Naive thymus-derived CD8-positive, alpha-beta T cell (primary cell): ENCODE data around the gene TSKU. TPM values are rescaled to one million over a fixed set of nuclear protein-coding genes. Genes with fewer than 3 reads are reported as not detected.
A peak's percentile ranks its signal among the peaks of the same experiment; 100 is the strongest.

Experiments used
- ATAC-seq, 2 donors: fragments of 150-1000 bp; cut with Tn5 transposase in 1 of 2; sonication (Bioruptor Pico), chemical (Tn5 transposase) in 1 of 2; 1 replicate in 1 of 2; 2 replicates in 1 of 2; pipeline ENCODE4 v1.10.0; 2021; ENCODE audit warnings: mild to moderate bottlenecking in 2 of 2, moderate library complexity in 2 of 2
- POLR2A ChIA-PET: fragments of 350-600 bp; sonication (Branson Sonifier 250); formaldehyde crosslinking; loops from one replicate; lab custom pipeline; 2021; ENCODE audit warnings: antibody characterized with exemption; lab: Charles Lee
- DNase-seq, 10 donors: peaks; one replicate each; pipeline versions ENCODE4 v3.0.0 to v3.0.0-alpha.2; 2020 to 2022
- H3K27ac Mint-ChIP-seq, 10 donors: one replicate each; pipeline ENCODE4 v1.8.0; 2020 to 2022; ENCODE audit warnings: mild to moderate bottlenecking in 10 of 10, mixed read lengths in 10 of 10, moderate library complexity in 4 of 10, inconsistent platforms in 1 of 10
- H3K27me3 Mint-ChIP-seq, 5 donors: one replicate each; pipeline ENCODE4 v1.8.0; 2021 to 2022; ENCODE audit warnings: mixed read lengths in 5 of 5
- H3K36me3 Mint-ChIP-seq, 3 donors: one replicate each; pipeline ENCODE4 v1.8.0; 2020 to 2022; ENCODE audit warnings: mixed read lengths in 3 of 3, mild to moderate bottlenecking in 2 of 3, inconsistent platforms in 1 of 3
- H3K4me1 Mint-ChIP-seq, 4 donors: one replicate each; pipeline ENCODE4 v1.8.0; 2021 to 2022; ENCODE audit warnings: mixed read lengths in 4 of 4
- H3K4me3 Mint-ChIP-seq, 10 donors: one replicate each; pipeline ENCODE4 v1.8.0; 2020 to 2022; ENCODE audit warnings: mild to moderate bottlenecking in 10 of 10, mixed read lengths in 10 of 10, moderate library complexity in 6 of 10, inconsistent platforms in 1 of 10
- H3K9me3 Mint-ChIP-seq, 9 donors: one replicate each; pipeline ENCODE4 v1.8.0; 2020 to 2022; ENCODE audit warnings: mixed read lengths in 9 of 9, mild to moderate bottlenecking in 3 of 9, inconsistent platforms in 1 of 9, moderate library complexity in 1 of 9
- polyA plus RNA-seq, 3 donors: library from polyadenylated mRNA; unstranded; fragments of 300-500 nt; fragmentation: Illumina TruSeq; gene quantifications; one replicate each; pipeline ENCODE4 v1.2.3, GENCODE V29; 2021
- total RNA-seq, 8 experiments: library from RNA in 2 of 8; stranded (reverse) in 2 of 8; gene quantifications; one replicate each; pipeline ENCODE4 v1.2.3 and lab custom pipeline; 2021 to 2026

TSKU gene
- total and polyA plus RNA-seq, 5 experiments from 2014 or later: not detected

- Mint-ChIP-seq H3K36me3 (peaks cover 0 to under 1% (median 0%) of the 10 kb centered on the region in 3 donors), H3K4me3 (no peak overlapping the region), H3K27me3 (peaks cover 0 to 2% (median 0%) of the 10 kb centered on the region in 5 donors), H3K27ac (peak overlapping the region in 1 of 10 donors; percentile 46), H3K9me3 (peaks cover 0 to under 1% (median 0%) of the 10 kb centered on the region in 9 donors), H3K4me1 (peaks cover 0 to 15% (median 6%) of the 10 kb centered on the region in 4 donors)
- POLR2A ChIA-PET: no interaction called here
- DNase-seq (no peak), ATAC-seq (no peak)
Measured at GRCh38 chr11:76795936-76796441, 12.8 kb downstream of the TSKU start.

DNA sequence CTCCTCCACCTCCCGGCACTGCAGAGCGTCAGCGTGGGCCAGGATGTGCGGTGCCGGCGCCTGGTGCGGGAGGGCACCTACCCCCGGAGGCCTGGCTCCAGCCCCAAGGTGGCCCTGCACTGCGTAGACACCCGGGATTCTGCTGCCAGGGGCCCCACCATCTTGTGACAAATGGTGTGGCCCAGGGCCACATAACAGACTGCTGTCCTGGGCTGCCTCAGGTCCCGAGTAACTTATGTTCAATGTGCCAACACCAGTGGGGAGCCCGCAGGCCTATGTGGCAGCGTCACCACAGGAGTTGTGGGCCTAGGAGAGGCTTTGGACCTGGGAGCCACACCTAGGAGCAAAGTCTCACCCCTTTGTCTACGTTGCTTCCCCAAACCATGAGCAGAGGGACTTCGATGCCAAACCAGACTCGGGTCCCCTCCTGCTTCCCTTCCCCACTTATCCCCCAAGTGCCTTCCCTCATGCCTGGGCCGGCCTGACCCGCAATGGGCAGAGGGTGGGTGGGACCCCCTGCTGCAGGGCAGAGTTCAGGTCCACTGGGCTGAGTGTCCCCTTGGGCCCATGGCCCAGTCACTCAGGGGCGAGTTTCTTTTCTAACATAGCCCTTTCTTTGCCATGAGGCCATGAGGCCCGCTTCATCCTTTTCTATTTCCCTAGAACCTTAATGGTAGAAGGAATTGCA lies 13.5 kb downstream of the TSKU start:
- H3K36me3 Mint-ChIP-seq: no peaks in the 10 kb centered on the region
- DNase-seq (no peak), ATAC-seq (no peak)
- no peaks in the 10 kb centered on the region for H3K9me3 Mint-ChIP-seq
- H3K4me3 Mint-ChIP-seq: no peak overlapping the region
- H3K4me1 Mint-ChIP-seq: peaks cover 0 to 15% (median 6%) of the 10 kb centered on the region in 4 donors
- peak overlapping the region in 1 of 10 donors; percentile 46 for H3K27ac Mint-ChIP-seq
- POLR2A ChIA-PET: no interaction called here
- H3K27me3 Mint-ChIP-seq: peaks cover 0 to 2% (median 0%) of the 10 kb centered on the region in 5 donors

DNA sequence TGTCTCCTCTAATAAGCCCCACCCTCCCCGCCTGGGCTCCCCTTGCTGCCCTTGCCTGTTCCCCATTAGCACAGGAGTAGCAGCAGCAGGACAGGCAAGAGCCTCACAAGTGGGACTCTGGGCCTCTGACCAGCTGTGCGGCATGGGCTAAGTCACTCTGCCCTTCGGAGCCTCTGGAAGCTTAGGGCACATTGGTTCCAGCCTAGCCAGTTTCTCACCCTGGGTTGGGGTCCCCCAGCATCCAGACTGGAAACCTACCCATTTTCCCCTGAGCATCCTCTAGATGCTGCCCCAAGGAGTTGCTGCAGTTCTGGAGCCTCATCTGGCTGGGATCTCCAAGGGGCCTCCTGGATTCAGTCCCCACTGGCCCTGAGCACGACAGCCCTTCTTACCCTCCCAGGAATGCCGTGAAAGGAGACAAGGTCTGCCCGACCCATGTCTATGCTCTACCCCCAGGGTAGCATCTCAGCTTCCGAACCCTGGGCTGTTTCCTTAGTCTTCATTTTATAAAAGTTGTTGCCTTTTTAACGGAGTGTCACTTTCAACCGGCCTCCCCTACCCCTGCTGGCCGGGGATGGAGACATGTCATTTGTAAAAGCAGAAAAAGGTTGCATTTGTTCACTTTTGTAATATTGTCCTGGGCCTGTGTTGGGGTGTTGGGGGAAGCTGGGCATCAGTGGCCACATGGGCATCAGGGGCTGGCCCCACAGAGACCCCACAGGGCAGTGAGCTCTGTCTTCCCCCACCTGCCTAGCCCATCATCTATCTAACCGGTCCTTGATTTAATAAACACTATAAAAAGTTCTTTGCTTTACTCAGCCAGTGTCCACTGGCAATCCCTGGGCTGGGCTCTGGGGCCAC lies 14.4 kb downstream of the TSKU start:
- ATAC-seq (no peak), DNase-seq (peak in 1 of 10 donors; percentile 34)
- Mint-ChIP-seq H3K4me3 (no peak overlapping the region), H3K27me3 (peaks cover 0 to 2% (median 0%) of the 10 kb centered on the region in 5 donors), H3K36me3 (no peaks in the 10 kb centered on the region), H3K4me1 (peaks cover 0 to 15% (median 6%) of the 10 kb centered on the region in 4 donors), H3K9me3 (no peaks in the 10 kb centered on the region), H3K27ac (no peak overlapping the region)
- POLR2A ChIA-PET: no interaction called here

DNA sequence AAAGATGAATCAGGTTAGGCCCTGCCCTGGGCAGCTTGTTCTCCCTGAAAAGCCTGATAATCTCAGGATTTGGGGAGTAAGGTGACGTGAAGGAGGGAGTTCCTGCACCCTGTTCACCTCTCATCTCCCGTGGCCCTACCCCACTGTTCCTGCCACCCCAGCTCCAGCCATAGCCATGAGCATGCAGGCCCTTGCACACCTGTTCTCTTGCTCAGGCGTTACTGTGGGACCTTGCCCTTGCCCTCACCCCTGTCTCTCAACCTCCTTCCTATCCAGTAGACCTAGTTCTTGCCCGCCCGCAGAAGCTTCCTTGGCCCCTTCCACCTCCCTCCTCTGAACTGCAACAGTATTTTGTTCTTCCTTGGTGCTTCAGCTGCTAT lies 15.0 kb downstream of the TSKU start:
- POLR2A ChIA-PET: no interaction called here
- no peaks in the 10 kb centered on the region for H3K9me3 Mint-ChIP-seq
- DNase-seq: no peak
- peaks cover 0 to 3% (median 0%) of the 10 kb centered on the region in 5 donors for H3K27me3 Mint-ChIP-seq
- peak overlapping the region in 7 of 10 donors; percentile 5 to 76 (median 37) for H3K4me3 Mint-ChIP-seq
- H3K36me3 Mint-ChIP-seq: no peaks in the 10 kb centered on the region
- H3K4me1 Mint-ChIP-seq: peaks cover 0 to 15% (median 7%) of the 10 kb centered on the region in 4 donors
- ATAC-seq: no peak
- peak overlapping the region in 8 of 10 donors; percentile 4 to 80 (median 32) for H3K27ac Mint-ChIP-seq

GRCh38 chr11:76798671-76799065 lies 15.5 kb downstream of the TSKU start:
- POLR2A ChIA-PET: no interaction called here
- peak in 1 of 2 donors; percentile 2 for ATAC-seq
- peak overlapping the region; percentile 29 to 76 (median 50) for H3K4me3 Mint-ChIP-seq
- H3K9me3 Mint-ChIP-seq: no peaks in the 10 kb centered on the region
- H3K36me3 Mint-ChIP-seq: no peaks in the 10 kb centered on the region
- H3K27me3 Mint-ChIP-seq: peaks cover 0 to 6% (median 0%) of the 10 kb centered on the region in 5 donors
- DNase-seq: no peak
- peaks cover 3 to 18% (median 11%) of the 10 kb centered on the region in 4 donors for H3K4me1 Mint-ChIP-seq
- peak overlapping the region in 6 of 10 donors; percentile 4 to 80 (median 31) for H3K27ac Mint-ChIP-seq

DNA sequence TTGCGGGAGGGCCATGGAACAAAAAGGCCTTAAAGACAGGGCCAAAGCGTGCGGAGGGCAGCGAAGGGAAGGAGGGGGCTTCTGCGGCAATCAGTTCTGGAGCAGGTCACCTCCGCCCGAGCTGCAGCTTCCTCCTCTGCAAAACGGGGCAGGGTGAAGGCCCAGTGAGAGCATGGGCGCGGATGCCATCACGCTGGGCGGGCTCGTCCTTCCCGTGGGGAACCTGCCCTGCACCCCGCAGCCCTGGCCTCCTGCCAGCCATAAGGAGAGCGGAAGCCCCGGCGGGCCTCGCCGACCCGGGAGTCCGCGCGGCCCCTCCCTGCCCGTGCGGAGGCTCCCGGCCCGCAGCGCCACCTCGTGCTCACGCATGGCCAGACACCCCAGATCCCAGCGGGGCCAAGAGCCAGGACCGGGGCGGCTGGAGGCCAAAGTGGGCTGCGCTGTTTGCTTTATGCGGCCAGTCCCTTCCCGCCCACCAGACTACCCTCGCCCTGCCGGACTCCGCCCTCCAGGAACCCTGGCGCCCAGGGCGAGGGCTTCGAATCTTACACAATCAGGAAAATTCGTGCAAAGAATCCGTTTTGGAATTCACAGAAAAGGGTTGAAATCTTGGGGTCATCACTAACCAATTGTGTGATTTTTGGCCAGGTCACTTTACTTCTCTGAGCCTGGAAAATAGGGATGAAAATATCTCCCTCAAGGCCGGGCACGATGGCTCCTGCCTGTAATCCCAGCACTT lies 16.1 kb downstream of the TSKU start:
- ATAC-seq: peak; percentile 79 to 87
- Mint-ChIP-seq H3K27me3 (peaks cover 0 to 6% (median 0%) of the 10 kb centered on the region in 5 donors), H3K36me3 (no peaks in the 10 kb centered on the region), H3K4me1 (peaks cover 6 to 24% (median 17%) of the 10 kb centered on the region in 4 donors), H3K9me3 (no peaks in the 10 kb centered on the region), H3K4me3 (peak overlapping the region; percentile 35 to 76 (median 50)), H3K27ac (peak overlapping the region in 3 of 10 donors; percentile 19 to 59 (median 52))
- POLR2A ChIA-PET: no interaction called here
- peak; percentile 61 to 90 (median 78) for DNase-seq

GRCh38 chr11:76800466-76801200 lies 17.5 kb downstream of the TSKU start:
- Mint-ChIP-seq H3K36me3 (no peaks in the 10 kb centered on the region), H3K9me3 (no peaks in the 10 kb centered on the region), H3K4me1 (peaks cover 12 to 35% (median 30%) of the 10 kb centered on the region in 4 donors), H3K4me3 (peak overlapping the region in 1 of 10 donors; percentile 6), H3K27ac (no peak overlapping the region), H3K27me3 (peaks cover 0 to 12% (median 0%) of the 10 kb centered on the region in 5 donors)
- POLR2A ChIA-PET: interaction anchor here (0.7 kb wide), 1 partner anchor 328 kb away, joined by 3 read pairs; no protein-coding TSS in a partner anchor
- ATAC-seq (no peak), DNase-seq (no peak)

DNA sequence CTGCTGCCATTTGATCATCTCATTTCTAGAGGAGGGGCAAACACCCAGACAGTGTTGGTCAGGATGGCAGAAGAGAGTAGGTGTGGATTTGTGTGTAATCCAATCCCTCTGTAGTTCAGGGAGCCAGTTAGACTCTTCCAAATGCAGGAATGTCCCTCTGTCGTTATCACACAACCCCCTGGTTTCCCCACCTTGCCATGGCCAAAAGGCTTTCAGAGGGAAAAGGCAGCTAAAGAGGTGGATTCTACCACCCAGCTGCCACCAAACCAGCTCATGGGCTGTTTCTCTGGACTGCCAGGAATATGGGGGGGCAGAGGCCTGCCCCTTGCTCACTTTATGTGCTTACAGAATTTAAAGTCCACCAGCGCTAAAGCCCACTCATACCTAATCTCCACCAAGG lies 18.1 kb downstream of the TSKU start:
- H3K27me3 Mint-ChIP-seq: peaks cover 0 to 16% (median 0%) of the 10 kb centered on the region in 5 donors
- H3K4me1 Mint-ChIP-seq: peaks cover 12 to 35% (median 31%) of the 10 kb centered on the region in 4 donors
- no peaks in the 10 kb centered on the region for H3K36me3 Mint-ChIP-seq
- ATAC-seq (no peak), DNase-seq (no peak)
- H3K9me3 Mint-ChIP-seq: no peaks in the 10 kb centered on the region
- POLR2A ChIA-PET: no interaction called here
- no peak overlapping the region for H3K4me3 Mint-ChIP-seq
- no peak overlapping the region for H3K27ac Mint-ChIP-seq

DNA sequence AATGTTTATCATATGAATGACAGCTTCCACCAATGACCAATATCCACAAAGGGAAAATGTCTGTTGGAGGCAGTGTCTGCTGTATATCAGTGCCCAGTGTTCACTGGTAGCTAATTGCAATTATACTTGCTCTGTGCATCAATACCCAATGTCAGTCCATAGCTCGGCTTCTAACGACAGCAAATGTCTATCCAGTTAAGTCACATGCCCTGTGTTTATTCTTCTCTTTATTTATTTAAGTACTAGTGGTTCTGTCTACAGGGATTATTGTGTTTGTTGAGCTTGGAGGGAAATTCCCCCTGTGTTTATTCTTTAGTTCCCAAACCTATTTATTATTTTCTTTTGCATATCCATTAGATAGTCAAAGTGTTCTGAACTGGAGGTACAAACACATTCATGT lies 18.6 kb downstream of the TSKU start:
- POLR2A ChIA-PET: no interaction called here
- no peaks in the 10 kb centered on the region for H3K9me3 Mint-ChIP-seq

DNA sequence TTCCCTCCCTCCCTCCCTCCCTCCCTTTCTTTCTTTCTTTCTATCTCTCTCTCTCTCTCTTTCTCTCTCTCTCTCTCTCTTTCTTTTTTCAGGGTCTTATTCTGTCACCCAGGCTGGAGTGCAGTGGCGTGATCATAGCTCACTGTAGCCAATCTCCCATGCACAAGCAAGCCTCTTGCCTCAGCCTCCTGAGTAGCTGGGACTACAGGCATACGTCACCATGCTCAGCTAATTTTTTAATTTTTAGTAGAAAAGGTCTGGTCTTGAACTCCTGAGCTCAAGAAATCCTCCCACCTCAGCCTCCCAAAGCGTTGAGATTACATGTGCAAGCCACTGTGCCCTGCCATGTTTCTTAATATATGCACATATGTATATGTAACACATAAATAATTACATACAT lies 19.0 kb downstream of the TSKU start:
- no peak for ATAC-seq
- Mint-ChIP-seq H3K36me3 (no peaks in the 10 kb centered on the region), H3K27ac (no peak overlapping the region), H3K4me3 (no peak overlapping the region), H3K27me3 (peaks cover 0 to 20% (median 0%) of the 10 kb centered on the region in 5 donors), H3K4me1 (peaks cover 12 to 35% (median 33%) of the 10 kb centered on the region in 4 donors), H3K9me3 (no peaks in the 10 kb centered on the region)
- POLR2A ChIA-PET: no interaction called here
- DNase-seq: peak in 1 of 10 donors; percentile 2

More for the DNA sequence above, 18.6 kb downstream of the TSKU start:
- no peak for DNase-seq
- ATAC-seq: no peak
- H3K27ac Mint-ChIP-seq: no peak overlapping the region
- H3K36me3 Mint-ChIP-seq: no peaks in the 10 kb centered on the region
- H3K27me3 Mint-ChIP-seq: peaks cover 0 to 18% (median 0%) of the 10 kb centered on the region in 5 donors
- no peak overlapping the region for H3K4me3 Mint-ChIP-seq
- peaks cover 12 to 35% (median 31%) of the 10 kb centered on the region in 4 donors for H3K4me1 Mint-ChIP-seq

DNA sequence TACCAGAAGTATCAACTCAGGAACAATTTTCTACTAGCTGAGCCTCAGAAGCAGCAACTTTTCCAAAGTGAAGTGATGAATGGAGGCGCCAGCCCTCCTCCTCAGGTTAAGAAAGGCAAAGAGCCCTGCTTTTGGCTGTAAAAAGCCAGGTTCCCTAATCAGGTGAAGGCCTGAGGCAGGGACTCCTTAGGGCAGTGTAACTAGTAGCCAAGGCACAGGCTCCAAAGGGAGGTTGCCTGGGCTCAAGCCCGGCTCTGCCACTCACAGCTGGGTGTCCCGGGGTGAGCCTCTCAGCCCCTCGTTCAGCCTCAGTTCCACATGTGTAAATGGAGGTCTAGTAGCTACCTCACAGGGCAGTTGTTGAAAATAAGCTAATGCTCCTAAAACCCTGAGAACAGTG lies 19.5 kb downstream of the TSKU start:
- Mint-ChIP-seq H3K27me3 (peaks cover 0 to 24% (median 0%) of the 10 kb centered on the region in 5 donors), H3K36me3 (no peaks in the 10 kb centered on the region), H3K27ac (no peak overlapping the region), H3K9me3 (no peaks in the 10 kb centered on the region), H3K4me1 (peaks cover 14 to 37% (median 35%) of the 10 kb centered on the region in 4 donors), H3K4me3 (no peak overlapping the region)
- DNase-seq (peak in 1 of 10 donors; percentile 11), ATAC-seq (no peak)
- POLR2A ChIA-PET: no interaction called here
